Upper lobe of left lung (tissue), 6 donors: ENCODE measurements around the gene SH2D4B. TPM values are rescaled to one million over a fixed set of nuclear protein-coding genes. Genes with fewer than 3 reads are reported as not detected.

Experiments
- ATAC-seq, 2 donors: fragments of 200-7000 bp; cut with Tn5 transposase; one replicate each; pipeline ENCODE4 v1.9.1; 2022; ENCODE audit warnings: mild to moderate bottlenecking in 2 of 2, moderate library complexity in 2 of 2; ENCODE audit not compliant: low FRiP score in 2 of 2
- DNase-seq, 2 donors: peaks; one replicate each; pipeline ENCODE4 v3.0.0-alpha.2; 2019 to 2020
- H3K27ac ChIP-seq, 4 donors: fragments of 200-600 bp; sonication (generic); one replicate each; pipeline ENCODE4 v1.5.1; 2016 to 2019
- H3K27me3 ChIP-seq, 4 donors: fragments of 200-600 bp; sonication (generic); one replicate each; pipeline ENCODE4 v1.5.1; 2017 to 2019
- H3K36me3 ChIP-seq, 4 donors: fragments of 200-600 bp; sonication (generic); one replicate each; pipeline ENCODE4 v1.5.1; 2016 to 2019
- H3K4me1 ChIP-seq, 4 donors: fragments of 200-600 bp; sonication (generic); one replicate each; pipeline ENCODE4 v1.5.1; 2018 to 2019
- H3K4me3 ChIP-seq, 4 donors: fragments of 200-600 bp; sonication (generic); one replicate each; pipeline ENCODE4 v1.5.1; 2017 to 2019; ENCODE audit warnings: mild to moderate bottlenecking in 2 of 4, moderate library complexity in 1 of 4
- H3K9me3 ChIP-seq, 4 donors: fragments of 200-600 bp; sonication (generic); one replicate each; pipeline ENCODE4 v1.5.1; 2018 to 2019
- EP300 ChIP-seq, 4 donors: sonication (generic); formaldehyde crosslinking; IDR thresholded peaks; one replicate each; pipeline ENCODE4 v1.5.1; 2017; ENCODE audit warnings: antibody characterized with exemption in 4 of 4, control low read depth in 2 of 4
- POLR2A ChIP-seq, 4 donors: fragments of 450-650 bp; IDR thresholded peaks; one replicate each; pipeline ENCODE4 v1.5.1; 2016 to 2017; ENCODE audit warnings: antibody characterized with exemption in 4 of 4, mild to moderate bottlenecking in 2 of 4
- POLR2AphosphoS5 ChIP-seq, 2 donors: sonication (generic); formaldehyde crosslinking; IDR thresholded peaks; one replicate each; pipeline ENCODE4 v1.5.1; 2017; ENCODE audit warnings: antibody characterized with exemption in 2 of 2
- WGBS, 2 donors: methylation state at CpG; one replicate each; pipeline ENCODE4 v1.1.5; 2017 to 2018; 5-methylcytosine and 5-hydroxymethylcytosine counted together
- total RNA-seq, 6 donors: library from RNA; depleted of rRNA in 4 of 6; stranded (reverse); fragments of >200 nt in 4 of 6; gene quantifications; one replicate each; pipeline versions ENCODE4 v1.1.0 to v1.2.1, GENCODE V29; 2016 to 2021
- TF ChIP-seq, protein P1 (sequence below), 6 experiments: fragments of 450-650 bp in 4 of 6; fragments of 200-600 bp in 2 of 6; sonication (generic) in 2 of 6; IDR thresholded peaks; one replicate each; pipeline ENCODE4 v1.5.1; 2016 to 2019; ENCODE audit warnings: antibody characterized with exemption in 6 of 6
- donor health status: DM: no; HTN: no; CAD: no; lungs with moderate emphysema.
- donor health status: DM: no; HTN: yes; CAD: no; lungs with severe emphysema.

Gene SH2D4B
- total RNA-seq, 6 donors from 2014 or later, result 0.15 to 1.0 (median 0.55) TPM; not detected in 1

DNA sequence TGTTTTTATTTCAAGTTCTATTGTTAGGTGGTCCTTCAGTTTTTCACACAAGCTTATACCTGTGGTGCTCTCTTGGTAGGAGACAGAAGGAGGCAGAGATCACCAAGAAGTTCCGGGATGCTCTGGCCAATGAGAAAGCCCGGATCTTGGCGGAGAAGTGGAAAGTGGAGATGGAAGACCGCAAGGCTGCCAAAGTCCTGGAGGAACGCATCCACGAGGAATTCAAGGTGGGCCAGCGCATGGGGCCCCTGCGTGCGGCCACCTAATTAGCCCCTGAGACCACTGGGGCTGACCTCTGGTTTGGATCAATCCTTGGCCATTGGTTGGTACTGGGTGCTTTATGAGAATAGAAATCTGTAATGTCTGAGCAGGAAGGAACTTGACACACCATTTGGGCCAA, 33.6 kb downstream of the SH2D4B start:
- ATAC-seq (no peak), DNase-seq (peak in 1 of 2 donors; percentile 34)
- Histone ChIP-seq H3K27ac (no peak overlapping the region), H3K9me3 (no peaks in the 10 kb centered on the region), H3K4me3 (no peak overlapping the region), H3K4me1 (no peaks in the 10 kb centered on the region), H3K27me3 (no peaks in the 10 kb centered on the region), H3K36me3 (no peaks in the 10 kb centered on the region)
- 93 to 97% methylated on average over 9 of the region's 9 CpGs for WGBS, 2 donors
- TF ChIP-seq, protein P1, sequence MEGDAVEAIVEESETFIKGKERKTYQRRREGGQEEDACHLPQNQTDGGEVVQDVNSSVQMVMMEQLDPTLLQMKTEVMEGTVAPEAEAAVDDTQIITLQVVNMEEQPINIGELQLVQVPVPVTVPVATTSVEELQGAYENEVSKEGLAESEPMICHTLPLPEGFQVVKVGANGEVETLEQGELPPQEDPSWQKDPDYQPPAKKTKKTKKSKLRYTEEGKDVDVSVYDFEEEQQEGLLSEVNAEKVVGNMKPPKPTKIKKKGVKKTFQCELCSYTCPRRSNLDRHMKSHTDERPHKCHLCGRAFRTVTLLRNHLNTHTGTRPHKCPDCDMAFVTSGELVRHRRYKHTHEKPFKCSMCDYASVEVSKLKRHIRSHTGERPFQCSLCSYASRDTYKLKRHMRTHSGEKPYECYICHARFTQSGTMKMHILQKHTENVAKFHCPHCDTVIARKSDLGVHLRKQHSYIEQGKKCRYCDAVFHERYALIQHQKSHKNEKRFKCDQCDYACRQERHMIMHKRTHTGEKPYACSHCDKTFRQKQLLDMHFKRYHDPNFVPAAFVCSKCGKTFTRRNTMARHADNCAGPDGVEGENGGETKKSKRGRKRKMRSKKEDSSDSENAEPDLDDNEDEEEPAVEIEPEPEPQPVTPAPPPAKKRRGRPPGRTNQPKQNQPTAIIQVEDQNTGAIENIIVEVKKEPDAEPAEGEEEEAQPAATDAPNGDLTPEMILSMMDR (IDR thresholded peaks at IDR 0.05), result no peak

DNA sequence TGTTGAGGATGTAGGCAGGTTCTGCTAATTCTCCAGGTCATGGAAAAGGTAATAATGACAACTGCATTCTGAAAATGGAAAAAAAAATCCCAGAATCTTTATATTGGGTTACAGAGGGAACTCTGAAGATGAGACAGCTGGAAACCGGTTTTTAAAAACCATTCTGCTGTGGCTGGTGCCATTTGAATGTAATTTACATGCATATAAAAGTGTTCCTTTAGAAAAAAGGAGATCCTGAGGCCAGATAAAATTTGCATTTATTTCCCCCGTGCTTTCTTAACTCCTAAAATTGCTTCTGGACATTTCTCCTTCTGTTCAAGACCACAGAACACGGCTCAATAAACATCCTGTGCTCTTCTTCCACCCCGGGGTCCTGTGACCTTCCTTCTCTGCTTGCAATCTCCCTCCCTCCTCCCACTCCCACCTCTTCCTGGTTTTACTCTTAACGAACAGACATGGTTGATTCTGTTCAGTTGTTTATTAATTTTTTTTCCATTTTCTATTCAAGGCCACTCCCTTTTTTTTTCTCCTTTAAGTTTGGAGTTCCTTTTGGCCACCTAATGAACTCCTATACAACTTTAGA, 41.6 kb downstream of the SH2D4B start:
- peaks cover 0 to 5% (median 0%) of the 10 kb centered on the region in 4 donors for H3K4me1 ChIP-seq
- DNase-seq, result no peak
- TF ChIP-seq, protein P1 (IDR thresholded peaks at IDR 0.05), result no peak
- TF ChIP-seq EP300 (IDR thresholded peaks at IDR 0.05) (no peak), POLR2AphosphoS5 (IDR thresholded peaks at IDR 0.05) (no peak), POLR2A (IDR thresholded peaks at IDR 0.05) (no peak)
- no peak for ATAC-seq
- H3K4me3 ChIP-seq, result no peak overlapping the region
- no peaks in the 10 kb centered on the region for H3K27me3 ChIP-seq
- 32 to 40% methylated on average over 5 of the region's 5 CpGs for WGBS, 2 donors
- no peaks in the 10 kb centered on the region for H3K36me3 ChIP-seq
- H3K9me3 ChIP-seq, result peaks cover 0 to 8% (median 6%) of the 10 kb centered on the region in 4 donors
- no peak overlapping the region for H3K27ac ChIP-seq

DNA sequence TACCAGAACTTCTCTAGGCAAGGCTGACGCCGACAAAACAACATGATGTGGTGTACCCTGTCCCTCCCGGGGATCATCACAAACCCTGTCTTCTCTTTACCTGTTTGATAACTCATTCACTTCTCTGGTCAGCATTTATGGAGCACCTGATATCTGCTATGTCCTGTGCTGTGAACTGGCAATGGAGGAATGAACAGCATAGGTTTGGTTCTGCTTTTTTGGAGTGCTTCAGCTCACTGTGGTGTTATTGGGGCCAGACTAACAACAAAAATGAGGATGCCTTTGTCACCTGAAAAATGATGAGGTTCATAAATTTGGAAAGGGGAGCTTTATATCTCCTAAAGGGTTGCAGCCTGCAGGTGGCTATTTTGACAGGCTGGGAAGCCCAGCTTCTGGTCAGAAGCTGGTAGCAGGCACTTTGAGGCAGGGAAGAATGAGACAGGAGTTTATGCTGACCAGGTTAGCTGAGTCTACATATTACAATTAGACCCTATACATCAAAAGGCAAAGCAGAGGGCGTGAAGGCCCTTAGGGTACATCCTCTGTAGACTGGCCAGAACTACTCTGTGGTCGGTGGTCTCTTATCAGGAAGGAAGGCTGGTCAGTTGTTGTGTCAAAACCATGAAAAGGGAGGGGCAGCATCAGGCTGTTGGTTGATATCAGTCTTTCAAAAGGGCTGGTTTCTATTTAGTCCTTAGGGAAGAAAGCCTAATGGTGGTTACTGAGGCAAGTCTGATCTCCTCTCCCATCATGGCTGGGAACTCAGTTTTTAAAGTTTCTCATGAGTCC, 42.3 kb downstream of the SH2D4B start:
- Histone ChIP-seq H3K27me3 (no peaks in the 10 kb centered on the region), H3K4me3 (no peak overlapping the region), H3K4me1 (peaks cover 0 to 5% (median 0%) of the 10 kb centered on the region in 4 donors), H3K36me3 (no peaks in the 10 kb centered on the region), H3K9me3 (peaks cover 0 to 8% (median 6%) of the 10 kb centered on the region in 4 donors), H3K27ac (no peak overlapping the region)
- 71 to 80% methylated on average over 5 of the region's 5 CpGs for WGBS, 2 donors
- no peak for TF ChIP-seq POLR2A (IDR thresholded peaks at IDR 0.05)
- no peak for TF ChIP-seq POLR2AphosphoS5 (IDR thresholded peaks at IDR 0.05)
- TF ChIP-seq, protein P1 (IDR thresholded peaks at IDR 0.05), result no peak
- TF ChIP-seq EP300 (IDR thresholded peaks at IDR 0.05), result no peak
- DNase-seq (no peak), ATAC-seq (no peak)

DNA sequence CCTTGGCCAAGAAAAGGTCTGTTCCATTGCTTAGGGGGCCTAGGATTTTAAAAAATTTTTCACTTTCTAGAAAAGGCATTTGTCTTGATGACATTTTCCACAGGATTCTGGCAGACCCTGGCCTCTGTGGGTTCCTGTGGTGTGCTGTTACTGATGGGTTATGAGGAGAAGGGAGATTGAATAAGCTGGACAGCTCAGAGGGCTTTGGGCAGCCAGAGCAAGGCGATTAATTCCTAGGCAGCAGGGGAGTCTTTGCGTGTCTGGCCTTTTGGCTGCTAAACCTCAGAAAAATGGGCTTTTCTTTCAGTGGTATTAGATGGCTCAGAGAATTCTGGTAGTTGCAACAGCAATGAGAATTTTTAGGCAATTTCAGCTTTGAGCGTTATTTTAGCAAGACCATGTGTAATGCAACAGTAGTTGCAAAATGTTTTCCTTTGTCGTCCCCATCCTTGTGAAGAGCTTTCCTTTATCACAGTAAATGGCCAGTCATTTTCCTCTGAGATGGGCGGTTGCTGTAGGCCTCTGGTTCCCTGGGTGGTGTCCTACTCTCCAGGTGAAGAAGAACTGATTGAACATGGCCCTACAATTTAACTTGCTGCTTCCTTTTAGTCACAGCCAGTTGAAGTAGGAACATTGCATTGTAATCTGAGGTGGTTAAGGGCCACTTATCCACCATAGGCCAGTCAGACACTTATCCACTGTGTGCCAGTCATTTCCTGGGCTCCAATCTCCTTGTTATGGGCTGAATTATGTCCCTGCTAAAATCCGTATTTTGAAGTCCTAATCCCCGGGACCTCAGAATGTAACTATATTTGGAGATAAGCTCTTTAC, 43.2 kb downstream of the SH2D4B start:
- 63 to 79% methylated on average over 7 of the region's 7 CpGs for WGBS, 2 donors
- Histone ChIP-seq H3K4me3 (no peak overlapping the region), H3K36me3 (no peaks in the 10 kb centered on the region), H3K9me3 (peaks cover 0 to 8% (median 6%) of the 10 kb centered on the region in 4 donors), H3K27ac (peak overlapping the region in 1 of 4 donors; percentile 48), H3K4me1 (peaks cover 0 to 5% (median 0%) of the 10 kb centered on the region in 4 donors), H3K27me3 (no peaks in the 10 kb centered on the region)
- DNase-seq, result no peak
- peak in 1 of 2 donors; percentile 11 for ATAC-seq
- TF ChIP-seq, protein P1 (IDR thresholded peaks at IDR 0.05), result no peak
- no peak for TF ChIP-seq POLR2AphosphoS5 (IDR thresholded peaks at IDR 0.05)
- no peak for TF ChIP-seq EP300 (IDR thresholded peaks at IDR 0.05)
- no peak for TF ChIP-seq POLR2A (IDR thresholded peaks at IDR 0.05)
